HEK293 (cell line): ENCODE results near the gene GYPC.

Experiments
- CTCF ChIP-seq: fragments of 450-650 bp; formaldehyde crosslinking; IDR thresholded peaks from 2 replicates; pipeline ENCODE4 v1.5.1; 2016; ENCODE audit warnings: missing biosample characterization, missing genetic modification characterization
- ELK4 ChIP-seq: IDR thresholded peaks from 2 replicates; pipeline ENCODE4 v1.6.1; 2011; ENCODE audit warnings: mild to moderate bottlenecking, low read depth, low read length, borderline replicate concordance
- SP2 ChIP-seq: fragments of 450-650 bp; formaldehyde crosslinking; IDR thresholded peaks from 2 replicates; pipeline ENCODE4 v1.5.1; 2016; ENCODE audit warnings: missing biosample characterization, missing genetic modification characterization
- YY1 ChIP-seq: fragments of 450-650 bp; formaldehyde crosslinking; IDR thresholded peaks from 2 replicates; pipeline ENCODE4 v1.5.1; 2018; ENCODE audit warnings: missing biosample characterization, missing genetic modification characterization
- ZBTB20 ChIP-seq: fragments of 450-650 bp; formaldehyde crosslinking; IDR thresholded peaks from 2 replicates; pipeline ENCODE4 v1.5.1; 2016; ENCODE audit warnings: missing biosample characterization, missing genetic modification characterization
- ZBTB21 ChIP-seq: fragments of 450-650 bp; formaldehyde crosslinking; IDR thresholded peaks from 2 replicates; pipeline ENCODE4 v1.5.1; 2017; ENCODE audit warnings: missing biosample characterization, missing genetic modification characterization
- ZNF221 ChIP-seq: fragments of 450-650 bp; formaldehyde crosslinking; IDR thresholded peaks from 2 replicates; pipeline ENCODE4 v1.5.1; 2017; ENCODE audit warnings: missing biosample characterization, missing genetic modification characterization, borderline replicate concordance
- ZNF280D ChIP-seq: fragments of 450-650 bp; formaldehyde crosslinking; IDR thresholded peaks from 2 replicates; pipeline ENCODE4 v1.5.1; 2016; ENCODE audit warnings: missing biosample characterization, missing genetic modification characterization
- ZNF792 ChIP-seq: fragments of 450-650 bp; formaldehyde crosslinking; IDR thresholded peaks from 2 replicates; pipeline ENCODE4 v1.5.1; 2016; ENCODE audit warnings: missing biosample characterization, missing genetic modification characterization
- ZSCAN5A ChIP-seq: fragments of 450-650 bp; formaldehyde crosslinking; IDR thresholded peaks from 2 replicates; pipeline ENCODE4 v1.5.1; 2016; ENCODE audit warnings: missing biosample characterization, missing genetic modification characterization

GRCh38 chr2:126730655-126731054, 74.7 kb downstream of the GYPC start:
- no peak for TF ChIP-seq ELK4
- no peak for TF ChIP-seq ZNF792 (tag by site-specific recombination)
- TF ChIP-seq CTCF (tag by site-specific recombination) = no peak
- no peak for TF ChIP-seq YY1
- TF ChIP-seq ZBTB21 (tag by site-specific recombination) = no peak
- no peak for TF ChIP-seq ZNF221
- TF ChIP-seq ZSCAN5A (tag by site-specific recombination) = no peak
- no peak for TF ChIP-seq ZBTB20
- no peak for TF ChIP-seq ZNF280D (tag by site-specific recombination)
- TF ChIP-seq SP2 (tag by site-specific recombination) = no peak
